Fibroblast of pulmonary artery (primary cell): ENCODE results near the gene ATXN7L1.

Source experiments
- DNase-seq: peaks from one replicate; pipeline ENCODE4 v3.0.0-alpha.2; 2010; ENCODE audit warnings: low read depth
- H3K4me3 ChIP-seq: replicated peaks from 2 replicates; pipeline ENCODE4 v1.5.1; 2011; ENCODE audit warnings: low read depth, mild to moderate bottlenecking, control low read depth, low read length, moderate library complexity
- TF ChIP-seq, protein P1 (sequence below): IDR thresholded peaks from 2 replicates; pipeline ENCODE4 v1.5.1; 2011; ENCODE audit warnings: mild to moderate bottlenecking, control low read depth, low read length, inconsistent platforms; ENCODE audit errors: missing control alignments

The ATXN7L1 gene

DNA sequence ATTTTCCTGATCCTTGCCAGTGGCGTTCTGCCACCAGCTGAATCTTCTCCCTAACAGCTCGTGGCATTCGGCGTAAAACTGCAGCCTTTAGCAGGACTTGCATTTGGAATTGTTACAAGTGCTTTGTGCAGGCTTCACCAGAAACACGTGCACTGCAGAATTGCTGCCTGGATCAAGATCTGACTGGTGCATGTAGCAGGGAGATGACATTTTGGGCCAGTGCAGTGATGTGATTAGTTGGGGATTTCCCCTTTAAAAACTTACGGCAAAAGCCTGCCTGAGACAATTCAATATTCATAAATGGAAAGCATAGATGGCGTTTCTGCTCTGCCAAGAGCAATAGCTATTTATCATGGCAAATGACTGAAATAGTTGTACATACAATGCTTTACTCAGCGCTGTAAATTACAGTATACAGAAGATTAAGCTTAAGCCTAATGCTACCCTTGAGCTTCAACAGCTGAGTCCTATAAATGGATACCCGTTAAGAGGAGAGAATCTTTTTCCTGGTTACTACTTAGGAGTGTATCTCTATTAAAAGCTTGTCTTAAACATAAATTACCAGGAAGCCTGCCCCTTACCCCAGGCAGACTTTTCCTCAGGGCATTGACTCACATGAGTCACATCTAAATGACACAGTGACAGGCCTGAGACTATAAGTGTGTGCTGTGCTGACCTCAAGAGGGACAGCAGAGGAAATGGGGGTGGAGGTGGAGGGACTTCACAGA lies 106.3 kb downstream of the ATXN7L1 start:
- no peak for DNase-seq
- TF ChIP-seq, protein P1, sequence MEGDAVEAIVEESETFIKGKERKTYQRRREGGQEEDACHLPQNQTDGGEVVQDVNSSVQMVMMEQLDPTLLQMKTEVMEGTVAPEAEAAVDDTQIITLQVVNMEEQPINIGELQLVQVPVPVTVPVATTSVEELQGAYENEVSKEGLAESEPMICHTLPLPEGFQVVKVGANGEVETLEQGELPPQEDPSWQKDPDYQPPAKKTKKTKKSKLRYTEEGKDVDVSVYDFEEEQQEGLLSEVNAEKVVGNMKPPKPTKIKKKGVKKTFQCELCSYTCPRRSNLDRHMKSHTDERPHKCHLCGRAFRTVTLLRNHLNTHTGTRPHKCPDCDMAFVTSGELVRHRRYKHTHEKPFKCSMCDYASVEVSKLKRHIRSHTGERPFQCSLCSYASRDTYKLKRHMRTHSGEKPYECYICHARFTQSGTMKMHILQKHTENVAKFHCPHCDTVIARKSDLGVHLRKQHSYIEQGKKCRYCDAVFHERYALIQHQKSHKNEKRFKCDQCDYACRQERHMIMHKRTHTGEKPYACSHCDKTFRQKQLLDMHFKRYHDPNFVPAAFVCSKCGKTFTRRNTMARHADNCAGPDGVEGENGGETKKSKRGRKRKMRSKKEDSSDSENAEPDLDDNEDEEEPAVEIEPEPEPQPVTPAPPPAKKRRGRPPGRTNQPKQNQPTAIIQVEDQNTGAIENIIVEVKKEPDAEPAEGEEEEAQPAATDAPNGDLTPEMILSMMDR: no peak
- no peak overlapping the region for H3K4me3 ChIP-seq

DNA sequence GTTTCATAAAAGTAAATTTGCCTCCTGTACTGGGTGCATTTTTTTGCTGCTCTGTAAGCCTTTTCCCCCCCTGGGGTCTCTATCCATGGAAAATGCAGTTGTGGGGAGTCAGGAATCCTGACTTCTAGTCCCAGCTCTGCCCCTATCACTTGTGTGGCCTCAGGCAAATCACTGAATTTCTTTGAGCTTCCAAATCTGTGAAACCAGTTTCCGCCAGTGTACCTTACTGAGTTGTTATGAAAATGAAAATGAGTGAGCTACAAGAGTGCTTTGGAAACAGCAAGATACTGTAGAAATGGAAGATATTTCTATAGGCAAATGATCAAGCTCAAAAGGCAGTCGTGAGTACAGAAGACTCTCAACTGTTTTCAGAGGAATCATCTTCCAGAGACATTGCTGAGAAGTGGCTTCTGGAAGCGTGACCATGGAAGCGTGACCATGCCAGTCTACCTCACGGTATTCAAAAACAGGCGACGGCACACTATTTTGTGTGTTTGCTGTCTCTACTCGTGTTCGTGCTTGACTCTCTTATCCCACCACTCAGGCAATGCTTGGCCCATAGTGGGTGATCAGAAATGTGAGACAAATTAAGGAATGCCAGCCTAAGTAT lies 107.4 kb downstream of the ATXN7L1 start:
- TF ChIP-seq, protein P1: no peak
- no peak for DNase-seq
- no peak overlapping the region for H3K4me3 ChIP-seq

DNA sequence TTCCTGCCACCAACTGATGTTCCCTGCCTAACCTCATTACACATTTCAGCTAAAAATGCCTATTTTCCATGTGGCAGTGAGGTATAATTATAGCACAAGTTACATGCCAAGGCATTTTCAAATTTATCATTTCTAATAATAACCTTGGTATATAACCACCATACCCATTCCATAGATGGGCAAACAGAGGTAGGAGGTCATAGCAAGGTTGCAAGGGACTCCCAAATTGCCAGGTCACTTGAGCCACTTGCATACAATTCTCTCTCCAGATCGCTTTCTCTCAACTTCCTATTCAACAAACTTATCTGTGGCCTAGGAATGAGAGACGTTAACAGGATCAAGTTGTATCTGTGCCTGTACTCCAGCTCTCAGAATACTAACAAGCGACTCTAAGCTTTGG lies 108.3 kb downstream of the ATXN7L1 start:
- no peak for DNase-seq
- TF ChIP-seq, protein P1: no peak
- H3K4me3 ChIP-seq: no peak overlapping the region

GRCh38 chr7:105766421-105767073 lies 109.9 kb downstream of the ATXN7L1 start:
- no peak overlapping the region for H3K4me3 ChIP-seq
- no peak for DNase-seq
- TF ChIP-seq, protein P1: no peak

DNA sequence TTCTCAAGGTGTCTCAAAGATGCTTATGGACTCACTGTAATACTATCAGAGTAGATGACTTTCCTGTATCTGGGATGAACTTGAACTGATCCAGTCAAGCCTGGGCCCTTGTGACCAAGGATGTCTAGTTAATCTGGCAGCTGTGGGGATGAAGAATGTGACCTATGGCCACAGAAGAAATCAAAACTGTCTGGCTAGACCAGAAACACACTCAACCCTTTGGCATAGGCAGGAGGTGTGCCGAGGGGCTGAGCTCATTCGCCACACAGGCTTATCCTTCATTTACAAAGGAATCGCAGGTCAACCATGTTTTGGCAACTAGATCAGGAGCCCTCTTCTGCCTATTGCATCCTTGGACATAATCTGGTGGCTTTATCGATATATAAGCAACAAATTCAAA lies 110.6 kb downstream of the ATXN7L1 start:
- TF ChIP-seq, protein P1: no peak
- no peak for DNase-seq
- no peak overlapping the region for H3K4me3 ChIP-seq

GRCh38 chr7:105764506-105764905 lies 111.9 kb downstream of the ATXN7L1 start:
- DNase-seq: no peak

More at GRCh38 chr7:105764506-105764905, 111.9 kb downstream of the ATXN7L1 start:
- no peak overlapping the region for H3K4me3 ChIP-seq
- TF ChIP-seq, protein P1: no peak
